ENCODE data around the gene SETD6. TPM values are rescaled to one million over a fixed set of nuclear protein-coding genes. Genes with fewer than 3 reads are reported as not detected.

Gene SETD6
- total RNA-seq, 1 experiment from 2014 or later = 19.5 TPM

- ChIA-PET POLR2A (interaction anchor here (0.8 kb wide), 1 partner anchor 19 kb away, joined by 3 read pairs; no protein-coding TSS in a partner anchor), CTCF (interaction anchor here (0.6 kb wide), 1 partner anchor 21 kb away, joined by 3 read pairs; no protein-coding TSS in a partner anchor)
- Mint-ChIP-seq H3K36me3 (ENCODE audit: insufficient read depth, unreplicated experiment) (no peaks in the 10 kb centered on the region), H3K9me3 (ENCODE audit: unreplicated experiment) (no peaks in the 10 kb centered on the region), H3K27ac (ENCODE audit: low read depth, unreplicated experiment) (no peak overlapping the region), H3K4me1 (ENCODE audit: insufficient read depth, unreplicated experiment) (no peaks in the 10 kb centered on the region), H3K4me3 (ENCODE audit: unreplicated experiment) (no peak overlapping the region), H3K27me3 (ENCODE audit: insufficient read depth, unreplicated experiment) (peaks cover 34% of the 10 kb centered on the region)
- no peak for DNase-seq (ENCODE audit: unreplicated experiment)
- TF ChIP-seq CTCF (IDR thresholded peaks at IDR 0.05; ENCODE audit: unreplicated experiment) = no peak
- BruUV-seq (replicated peaks) = no TSS peak
- intact Hi-C loops (cut with micrococcal nuclease) = no loop called here
Observed at GRCh38 chr16:58467905-58468304, 47.4 kb upstream of the SETD6 start.

- intact Hi-C loops (cut with micrococcal nuclease) = no loop called here
- Mint-ChIP-seq H3K36me3 (ENCODE audit: insufficient read depth, unreplicated experiment) (no peaks in the 10 kb centered on the region), H3K27me3 (ENCODE audit: insufficient read depth, unreplicated experiment) (peaks cover 20% of the 10 kb centered on the region), H3K4me1 (ENCODE audit: insufficient read depth, unreplicated experiment) (no peaks in the 10 kb centered on the region), H3K27ac (ENCODE audit: low read depth, unreplicated experiment) (no peak overlapping the region), H3K9me3 (ENCODE audit: unreplicated experiment) (no peaks in the 10 kb centered on the region), H3K4me3 (ENCODE audit: unreplicated experiment) (no peak overlapping the region)
- ChIA-PET POLR2A (no interaction called here), CTCF (interaction anchor here (0.6 to 5.1 kb wide), 6 partner anchors 12 to 191 kb away, joined by 3 to 25 read pairs (median 4); no protein-coding TSS in a partner anchor)
- no peak for TF ChIP-seq CTCF (IDR thresholded peaks at IDR 0.05; ENCODE audit: unreplicated experiment)
- DNase-seq (ENCODE audit: unreplicated experiment) = no peak
- BruUV-seq (replicated peaks) = no TSS peak
Observed at GRCh38 chr16:58471209-58471975, 43.9 kb upstream of the SETD6 start.

GRCh38 chr16:58472266-58472665, 43.1 kb upstream of the SETD6 start:
- no TSS peak for BruUV-seq (replicated peaks)
- H3K4me1 Mint-ChIP-seq (ENCODE audit: insufficient read depth, unreplicated experiment) = no peaks in the 10 kb centered on the region
- no peak overlapping the region for H3K4me3 Mint-ChIP-seq (ENCODE audit: unreplicated experiment)
- DNase-seq (ENCODE audit: unreplicated experiment) = no peak
- no peak overlapping the region for H3K27ac Mint-ChIP-seq (ENCODE audit: low read depth, unreplicated experiment)
- TF ChIP-seq CTCF (IDR thresholded peaks at IDR 0.05; ENCODE audit: unreplicated experiment) = no peak
- intact Hi-C loops (cut with micrococcal nuclease) = no loop called here
- H3K36me3 Mint-ChIP-seq (ENCODE audit: insufficient read depth, unreplicated experiment) = no peaks in the 10 kb centered on the region
- CTCF ChIA-PET = interaction anchor here (5.1 kb wide), 1 partner anchor 16 kb away, joined by 25 read pairs; no protein-coding TSS in a partner anchor
- H3K27me3 Mint-ChIP-seq (ENCODE audit: insufficient read depth, unreplicated experiment) = peaks cover 12% of the 10 kb centered on the region
- H3K9me3 Mint-ChIP-seq (ENCODE audit: unreplicated experiment) = no peaks in the 10 kb centered on the region
- POLR2A ChIA-PET = no interaction called here

GRCh38 chr16:58472827-58473226, 42.5 kb upstream of the SETD6 start:
- H3K36me3 Mint-ChIP-seq (ENCODE audit: insufficient read depth, unreplicated experiment) = no peaks in the 10 kb centered on the region
- no peaks in the 10 kb centered on the region for H3K4me1 Mint-ChIP-seq (ENCODE audit: insufficient read depth, unreplicated experiment)
- no TSS peak for BruUV-seq (replicated peaks)
- DNase-seq (ENCODE audit: unreplicated experiment) = no peak
- TF ChIP-seq CTCF (IDR thresholded peaks at IDR 0.05; ENCODE audit: unreplicated experiment) = no peak
- POLR2A ChIA-PET = interaction anchor here (0.7 kb wide), 1 partner anchor 15 kb away, joined by 3 read pairs; no protein-coding TSS in a partner anchor
- intact Hi-C loops (cut with micrococcal nuclease) = no loop called here
- H3K9me3 Mint-ChIP-seq (ENCODE audit: unreplicated experiment) = no peaks in the 10 kb centered on the region
- no peak overlapping the region for H3K4me3 Mint-ChIP-seq (ENCODE audit: unreplicated experiment)
- no peak overlapping the region for H3K27ac Mint-ChIP-seq (ENCODE audit: low read depth, unreplicated experiment)
- CTCF ChIA-PET = interaction anchor here (1.3 to 5.1 kb wide), 2 partner anchors 15 to 136 kb away, joined by 7 to 25 read pairs; no protein-coding TSS in a partner anchor
- peaks cover 12% of the 10 kb centered on the region for H3K27me3 Mint-ChIP-seq (ENCODE audit: insufficient read depth, unreplicated experiment)

Measured in MCF 10A (cell line).